Astrocyte of the spinal cord (primary cell): ENCODE measurements around the gene CD3E.

Source experiments
- DNase-seq: peaks from one replicate; pipeline ENCODE4 v3.0.0; 2011; ENCODE audit warnings: low read depth, low spot score
- H3K4me3 ChIP-seq: 2 replicates; pipeline ENCODE4 v1.5.1; 2011; ENCODE audit warnings: low read depth, mild to moderate bottlenecking, low read length, moderate library complexity
- CTCF ChIP-seq: IDR thresholded peaks from 2 replicates; pipeline ENCODE4 v1.5.1; 2012; ENCODE audit warnings: low read depth, mild to moderate bottlenecking, low read length, inconsistent platforms
- in situ Hi-C: cut with HindIII; loops from 2 replicates; pipeline ENCODE4 v1.10.0; 2017; ENCODE audit warnings: low sequenced_read_pairs

Gene CD3E

GRCh38 chr11:118276422-118276821 is 28.1 kb upstream of the CD3E start:
- H3K4me3 ChIP-seq = no peak overlapping the region
- TF ChIP-seq CTCF = no peak
- DNase-seq = no peak
- in situ Hi-C loops = no loop called here

DNA sequence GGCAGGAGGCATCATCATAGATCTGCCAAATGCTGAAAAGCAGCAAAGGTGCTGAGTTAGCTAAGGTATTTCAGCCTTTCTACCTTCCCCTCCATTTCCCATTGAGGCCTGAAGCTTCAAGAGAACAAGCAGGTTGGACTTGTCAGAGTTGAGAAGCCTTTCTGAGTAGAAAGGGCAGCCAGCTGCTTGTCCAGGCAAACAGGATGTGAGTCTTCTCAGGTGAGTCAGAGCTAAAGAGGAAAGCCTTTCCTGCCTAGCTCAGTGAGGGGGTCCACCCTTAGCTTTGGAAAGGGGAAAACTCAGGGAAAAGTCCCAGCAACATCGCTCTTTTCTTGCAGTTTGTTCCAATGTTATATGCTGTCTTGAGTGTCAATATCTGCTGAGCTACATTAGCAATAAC is 27.2 kb upstream of the CD3E start:
- peak; percentile 12 for DNase-seq
- H3K4me3 ChIP-seq = no peak overlapping the region
- no peak for TF ChIP-seq CTCF
- in situ Hi-C loops = no loop called here

DNA sequence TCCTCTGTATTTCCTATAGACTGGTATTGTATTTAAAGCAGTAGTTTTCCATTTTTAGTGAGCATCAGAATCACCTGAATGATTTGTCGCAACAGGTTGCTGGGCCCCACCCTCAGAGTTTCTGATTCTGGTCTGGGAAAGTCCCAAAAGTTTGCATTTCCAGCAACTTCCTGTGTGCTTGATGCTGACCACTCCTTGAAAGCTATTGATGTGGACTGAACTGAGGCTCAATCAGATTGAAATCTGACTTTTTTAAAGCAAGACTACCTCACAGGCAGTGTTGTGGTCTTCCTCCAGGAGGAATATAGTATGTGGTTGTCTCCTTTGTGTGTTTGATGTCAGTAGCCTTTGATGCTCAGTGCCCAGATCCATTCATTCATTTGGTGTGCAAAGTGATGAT is 23.2 kb upstream of the CD3E start:
- TF ChIP-seq CTCF = no peak
- no peak for DNase-seq
- in situ Hi-C loops = no loop called here
- no peak overlapping the region for H3K4me3 ChIP-seq

DNA sequence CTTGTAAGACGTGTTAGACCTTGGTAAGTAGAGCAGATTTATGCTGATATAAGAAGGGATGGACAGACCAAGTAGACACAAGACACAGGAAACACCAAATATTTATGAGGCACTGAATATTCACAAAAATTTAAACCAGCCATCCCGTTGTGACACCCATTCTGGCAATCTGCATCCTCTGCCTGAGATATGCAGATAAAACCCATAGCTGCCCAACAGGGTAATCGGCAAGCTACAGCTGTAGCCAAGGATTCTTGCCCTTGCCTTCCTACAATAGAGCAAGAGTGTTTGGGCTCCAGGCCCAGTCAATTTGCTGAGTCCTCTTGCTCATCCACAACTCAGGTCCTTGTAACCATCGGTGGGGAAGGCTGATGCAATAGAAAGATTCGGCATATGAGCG is 21.9 kb upstream of the CD3E start:
- no peak for DNase-seq
- TF ChIP-seq CTCF = no peak
- H3K4me3 ChIP-seq = no peak overlapping the region
- in situ Hi-C loops = no loop called here

- no peak for TF ChIP-seq CTCF
- in situ Hi-C loops = no loop called here
- H3K4me3 ChIP-seq = no peak overlapping the region
- no peak for DNase-seq
Observed at GRCh38 chr11:118283037-118283636, 21.4 kb upstream of the CD3E start.

- in situ Hi-C loops = no loop called here
- no peak for TF ChIP-seq CTCF
- no peak for DNase-seq
- H3K4me3 ChIP-seq = no peak overlapping the region
Observed at GRCh38 chr11:118283756-118284350, 20.7 kb upstream of the CD3E start.
